Gastrocnemius medialis (tissue), 4 donors: ENCODE data around the gene NUP205.

Experiments used
- CTCF ChIP-seq, 5 experiments: fragments of 450-650 bp in 3 of 5; fragments of 200-600 bp in 2 of 5; sonication (generic) in 2 of 5; IDR thresholded peaks in 4 of 5; conservative IDR thresholded peaks in 1 of 5; 1 replicate in 4 of 5; 2 replicates in 1 of 5; pipeline ENCODE4 v1.5.1; 2016 to 2019; ENCODE audit warnings: antibody characterized with exemption in 5 of 5, mild to moderate bottlenecking in 3 of 5, moderate library complexity in 3 of 5
- POLR2A ChIP-seq, 2 donors: fragments of 450-650 bp; IDR thresholded peaks; one replicate each; pipeline ENCODE4 v1.6.1; 2017; ENCODE audit warnings: antibody characterized with exemption in 2 of 2, mild to moderate bottlenecking in 2 of 2, moderate library complexity in 2 of 2

GRCh38 chr7:135650831-135651573 lies 93.3 kb downstream of the NUP205 start:
- TF ChIP-seq CTCF (IDR thresholded peaks at IDR 0.05 in 4 of 5, conservative IDR thresholded peaks at IDR 0.05 in 1 of 5) (no peak), POLR2A (IDR thresholded peaks at IDR 0.05) (no peak)
